Kidney epithelial cell (primary cell): Measurements from ENCODE around the gene ISLR. TPM values are rescaled to one million over a fixed set of nuclear protein-coding genes. Genes with fewer than 3 reads are reported as not detected.

ENCODE experiments used
- DNase-seq: peaks from one replicate; pipeline ENCODE4 v3.0.0-alpha.2; 2010; ENCODE audit warnings: low read depth
- H3K27me3 ChIP-seq: 2 replicates; pipeline ENCODE4 v1.6.0; 2011; ENCODE audit warnings: low read length; ENCODE audit not compliant: control insufficient read depth, insufficient read depth
- H3K36me3 ChIP-seq: 2 replicates; pipeline ENCODE4 v1.5.1; 2011; ENCODE audit warnings: low read length; ENCODE audit not compliant: control insufficient read depth, insufficient read depth
- H3K4me3 ChIP-seq: 2 replicates; pipeline ENCODE4 v1.5.1; 2011; ENCODE audit warnings: low read depth, mild to moderate bottlenecking, control low read depth, low read length
- total RNA-seq: library from RNA; depleted of rRNA; stranded (reverse); fragments of >200 nt; gene quantifications from 2 replicates; pipeline ENCODE4 v1.2.3, GENCODE V29; 2015
- TF ChIP-seq, protein P1 (sequence below): IDR thresholded peaks from 2 replicates; pipeline ENCODE4 v1.5.1; 2011; ENCODE audit warnings: mild to moderate bottlenecking, moderate library complexity, low read length, control low read depth, inconsistent platforms; ENCODE audit not compliant: insufficient read depth, poor library complexity, severe bottlenecking

The ISLR gene
- total RNA-seq, 1 donor from 2014 or later: 0.25 TPM

DNA sequence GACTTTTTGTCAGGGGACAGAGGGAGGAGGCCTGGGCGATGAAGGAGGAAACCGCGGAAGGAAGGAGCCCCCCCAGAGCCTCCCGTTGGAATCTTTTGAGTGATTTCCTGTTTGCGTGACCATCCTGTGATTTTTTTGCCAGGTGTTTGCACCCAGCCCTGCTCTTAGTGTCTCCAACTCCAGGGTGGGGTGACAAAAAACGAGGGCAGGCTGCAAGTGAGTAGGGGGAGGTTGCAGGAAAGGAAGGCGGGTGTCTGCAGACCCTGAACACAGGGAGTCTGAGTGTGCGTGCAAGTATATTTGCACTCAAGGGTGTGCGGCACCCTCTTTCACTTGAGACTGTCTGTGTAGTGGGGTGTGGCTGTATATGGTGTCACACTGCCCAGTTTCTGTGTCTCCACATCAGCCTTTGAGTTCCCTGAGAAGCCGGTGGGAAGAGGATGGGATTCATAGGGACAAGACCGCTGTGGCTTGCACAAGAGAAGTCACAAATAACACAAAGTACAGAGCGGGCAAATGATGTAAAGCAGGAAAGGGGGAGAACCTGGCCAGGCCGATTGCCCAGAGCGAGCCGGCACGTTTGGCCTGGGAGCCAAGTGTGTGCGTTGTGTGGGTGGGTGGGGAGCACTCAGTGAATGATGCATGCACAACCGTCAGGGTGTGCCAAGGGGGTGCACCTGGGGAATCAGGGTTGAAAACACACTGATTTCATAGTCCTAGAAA is 36.5 kb upstream of the ISLR start:
- TF ChIP-seq, protein P1, sequence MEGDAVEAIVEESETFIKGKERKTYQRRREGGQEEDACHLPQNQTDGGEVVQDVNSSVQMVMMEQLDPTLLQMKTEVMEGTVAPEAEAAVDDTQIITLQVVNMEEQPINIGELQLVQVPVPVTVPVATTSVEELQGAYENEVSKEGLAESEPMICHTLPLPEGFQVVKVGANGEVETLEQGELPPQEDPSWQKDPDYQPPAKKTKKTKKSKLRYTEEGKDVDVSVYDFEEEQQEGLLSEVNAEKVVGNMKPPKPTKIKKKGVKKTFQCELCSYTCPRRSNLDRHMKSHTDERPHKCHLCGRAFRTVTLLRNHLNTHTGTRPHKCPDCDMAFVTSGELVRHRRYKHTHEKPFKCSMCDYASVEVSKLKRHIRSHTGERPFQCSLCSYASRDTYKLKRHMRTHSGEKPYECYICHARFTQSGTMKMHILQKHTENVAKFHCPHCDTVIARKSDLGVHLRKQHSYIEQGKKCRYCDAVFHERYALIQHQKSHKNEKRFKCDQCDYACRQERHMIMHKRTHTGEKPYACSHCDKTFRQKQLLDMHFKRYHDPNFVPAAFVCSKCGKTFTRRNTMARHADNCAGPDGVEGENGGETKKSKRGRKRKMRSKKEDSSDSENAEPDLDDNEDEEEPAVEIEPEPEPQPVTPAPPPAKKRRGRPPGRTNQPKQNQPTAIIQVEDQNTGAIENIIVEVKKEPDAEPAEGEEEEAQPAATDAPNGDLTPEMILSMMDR: no peak
- Histone ChIP-seq H3K36me3 (no peaks in the 10 kb centered on the region), H3K27me3 (peaks cover 48% of the 10 kb centered on the region), H3K4me3 (peak overlapping the region; percentile 36)
- no peak for DNase-seq

DNA sequence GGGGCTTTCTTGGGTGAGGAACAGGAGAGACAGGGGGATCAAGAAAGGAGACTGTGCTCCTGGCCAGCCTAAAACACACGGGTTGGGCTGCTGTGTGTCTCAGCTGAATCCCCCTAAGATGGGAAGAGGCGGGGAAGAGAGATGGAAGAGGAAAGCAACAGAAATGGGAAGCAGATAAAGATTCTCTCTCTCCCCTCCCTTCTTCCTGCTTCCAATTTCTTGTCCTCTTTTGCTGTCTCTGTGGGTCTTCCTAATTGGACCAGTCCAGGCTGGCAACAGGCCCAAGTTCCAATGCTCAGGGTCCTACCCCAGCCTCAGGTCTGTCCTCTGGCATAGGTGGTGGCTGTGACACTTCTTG is 36.0 kb upstream of the ISLR start:
- TF ChIP-seq, protein P1: no peak
- no peak overlapping the region for H3K4me3 ChIP-seq
- no peak for DNase-seq
- peaks cover 43% of the 10 kb centered on the region for H3K27me3 ChIP-seq
- H3K36me3 ChIP-seq: no peaks in the 10 kb centered on the region

DNA sequence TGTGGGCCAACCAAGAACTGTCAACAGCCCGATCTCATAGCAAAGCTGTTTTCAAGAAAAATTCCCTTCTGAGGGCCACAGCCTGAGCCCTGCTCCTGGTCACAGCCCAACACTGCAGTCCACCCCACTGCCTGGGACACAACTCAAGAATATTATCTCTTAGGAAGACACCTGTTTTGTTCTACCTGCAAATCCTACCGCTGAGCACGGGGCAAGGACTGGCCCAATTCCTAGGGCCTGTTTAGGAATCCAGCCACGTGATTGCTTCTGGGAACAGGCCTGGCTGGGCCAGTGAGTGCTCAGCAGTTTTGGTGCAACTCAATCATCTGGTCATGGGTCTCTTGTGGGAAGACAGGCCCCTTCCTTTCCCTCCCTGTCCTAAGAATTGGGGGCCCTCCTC is 34.9 kb upstream of the ISLR start:
- Histone ChIP-seq H3K4me3 (no peak overlapping the region), H3K27me3 (peaks cover 31% of the 10 kb centered on the region), H3K36me3 (no peaks in the 10 kb centered on the region)
- no peak for DNase-seq
- TF ChIP-seq, protein P1: no peak

DNA sequence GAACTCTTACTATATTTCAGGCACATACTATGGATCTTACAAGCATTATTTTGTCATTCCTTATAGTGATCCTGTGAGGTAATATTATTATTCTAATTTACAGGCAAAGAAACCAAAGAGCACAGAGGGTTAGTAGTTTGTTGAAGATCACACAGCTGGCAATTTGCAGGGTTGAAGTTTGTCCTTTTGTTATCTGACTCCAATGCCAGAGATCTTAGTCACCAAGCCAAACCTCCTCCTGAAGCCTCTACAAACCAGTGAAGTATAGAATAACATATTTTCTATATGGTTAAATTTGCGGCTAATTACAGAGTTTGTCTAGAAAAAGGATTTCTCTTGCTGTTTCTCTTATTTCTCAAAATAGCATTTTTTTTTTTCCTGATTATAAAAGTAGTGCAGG is 31.9 kb upstream of the ISLR start:
- no peak for DNase-seq
- H3K27me3 ChIP-seq: peaks cover 12% of the 10 kb centered on the region
- no peak overlapping the region for H3K4me3 ChIP-seq
- TF ChIP-seq, protein P1: no peak
- no peaks in the 10 kb centered on the region for H3K36me3 ChIP-seq

DNA sequence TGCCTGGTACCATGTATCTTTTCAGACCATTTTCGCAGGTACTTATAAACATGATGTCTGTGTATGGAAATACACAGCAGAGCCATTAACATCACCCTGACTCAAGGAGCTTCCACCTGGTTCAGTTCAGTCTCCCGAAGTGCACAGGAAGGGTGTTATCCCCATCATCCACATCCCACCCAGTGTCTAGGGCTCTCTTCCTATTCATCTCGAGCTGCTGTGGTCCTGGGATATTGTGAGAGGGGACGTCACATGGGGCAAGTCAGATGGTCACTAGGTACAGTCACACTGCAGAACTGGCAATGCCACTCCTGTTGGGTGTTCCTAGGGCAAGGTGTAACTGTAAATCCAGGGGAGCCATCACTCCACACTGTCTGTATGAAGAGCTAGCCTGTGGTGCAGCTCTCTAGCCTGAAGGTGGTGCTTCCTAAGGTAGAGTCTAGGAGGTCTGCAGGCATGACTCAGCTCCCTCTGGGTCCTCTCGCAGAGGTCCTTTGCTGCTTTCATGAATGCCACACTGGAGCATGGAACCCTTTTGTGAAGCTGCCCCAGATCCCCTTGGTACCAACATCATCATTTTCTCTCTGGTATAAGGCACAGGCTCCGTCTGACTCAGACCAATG is 29.2 kb upstream of the ISLR start:
- TF ChIP-seq, protein P1: peak; percentile 15
- peaks cover 8% of the 10 kb centered on the region for H3K27me3 ChIP-seq
- no peaks in the 10 kb centered on the region for H3K36me3 ChIP-seq
- DNase-seq: no peak
- no peak overlapping the region for H3K4me3 ChIP-seq
